ENCODE results near the gene STAMBP. TPM values are rescaled to one million over a fixed set of nuclear protein-coding genes. Genes with fewer than 3 reads are reported as not detected.
A peak's percentile ranks its signal among the peaks of the same experiment; 100 is the strongest.
"Not testable (repeated sequence)": the region's sequence is repeated elsewhere in the genome, so short reads cannot be mapped to it uniquely, and the experiment has no call there.

Gene STAMBP
- polyA plus RNA-seq, 1 donor: 44.6 TPM

DNA sequence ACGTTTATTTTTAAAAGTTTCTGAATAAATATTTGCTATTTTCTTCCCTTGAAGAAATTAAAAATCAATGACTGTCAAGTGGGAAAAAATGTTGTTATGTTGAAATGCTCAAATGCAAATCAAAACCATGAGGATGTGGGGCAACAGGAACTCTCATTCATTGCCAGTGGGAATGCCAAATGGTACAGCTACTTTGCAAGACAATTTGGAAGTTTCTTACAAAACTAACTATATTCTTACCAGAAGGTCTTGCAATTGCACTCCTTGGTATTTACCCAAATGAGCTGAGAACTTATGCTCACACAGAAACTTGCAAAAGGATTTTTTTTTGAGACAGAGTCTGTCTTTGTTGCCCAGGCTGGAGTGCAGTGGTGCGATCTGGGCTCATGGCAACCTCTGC is 56.6 kb downstream of the STAMBP start:
- H3K27me3 ChIP-seq (ENCODE audit: control insufficient read depth, insufficient read depth, low read length): no peaks in the 10 kb centered on the region
- H3K27ac ChIP-seq (ENCODE audit: low read length): no peak overlapping the region
- H3K36me3 ChIP-seq (ENCODE audit: control insufficient read depth, insufficient read depth, low read length): no peaks in the 10 kb centered on the region
- H3K4me3 ChIP-seq (ENCODE audit: low read length): no peak overlapping the region
- H3K4me1 ChIP-seq (ENCODE audit: control insufficient read depth, insufficient read depth, low read length): no peaks in the 10 kb centered on the region
- H3K9me3 ChIP-seq (ENCODE audit: control insufficient read depth, low read depth, low read length): no peaks in the 10 kb centered on the region
- DNase-seq: no peak
- 45% methylated on average over 1 of the region's 2 CpGs for WGBS (ENCODE audit: insufficient coverage, low lambda C conversion rate)

DNA sequence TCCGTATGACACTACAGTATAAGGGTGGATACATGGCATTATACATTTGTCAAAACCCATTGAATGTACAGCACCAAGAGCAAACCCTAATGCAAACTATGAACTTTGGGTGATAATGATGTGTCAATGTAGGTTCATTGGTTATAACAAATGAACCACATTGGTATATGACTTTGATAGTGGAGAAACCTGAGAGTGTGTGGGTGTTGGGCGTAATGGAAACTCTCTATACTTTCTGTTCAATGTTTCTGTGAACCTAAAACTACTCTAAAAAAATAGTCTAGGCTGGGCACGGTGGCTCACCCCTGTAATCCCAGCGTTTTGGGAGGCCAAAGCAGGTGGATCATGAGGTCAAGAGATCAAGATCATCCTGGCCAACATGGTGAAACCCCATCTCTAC is 57.6 kb downstream of the STAMBP start:
- Histone ChIP-seq H3K27me3 (ENCODE audit: control insufficient read depth, insufficient read depth, low read length) (no peaks in the 10 kb centered on the region), H3K4me1 (ENCODE audit: control insufficient read depth, insufficient read depth, low read length) (no peaks in the 10 kb centered on the region), H3K9me3 (ENCODE audit: control insufficient read depth, low read depth, low read length) (no peaks in the 10 kb centered on the region), H3K36me3 (ENCODE audit: control insufficient read depth, insufficient read depth, low read length) (no peaks in the 10 kb centered on the region), H3K27ac (ENCODE audit: low read length) (no peak overlapping the region), H3K4me3 (ENCODE audit: low read length) (no peak overlapping the region)
- WGBS (ENCODE audit: insufficient coverage, low lambda C conversion rate): no CpG with 5 or more reads among the region's 4 CpGs
- no peak for DNase-seq

DNA sequence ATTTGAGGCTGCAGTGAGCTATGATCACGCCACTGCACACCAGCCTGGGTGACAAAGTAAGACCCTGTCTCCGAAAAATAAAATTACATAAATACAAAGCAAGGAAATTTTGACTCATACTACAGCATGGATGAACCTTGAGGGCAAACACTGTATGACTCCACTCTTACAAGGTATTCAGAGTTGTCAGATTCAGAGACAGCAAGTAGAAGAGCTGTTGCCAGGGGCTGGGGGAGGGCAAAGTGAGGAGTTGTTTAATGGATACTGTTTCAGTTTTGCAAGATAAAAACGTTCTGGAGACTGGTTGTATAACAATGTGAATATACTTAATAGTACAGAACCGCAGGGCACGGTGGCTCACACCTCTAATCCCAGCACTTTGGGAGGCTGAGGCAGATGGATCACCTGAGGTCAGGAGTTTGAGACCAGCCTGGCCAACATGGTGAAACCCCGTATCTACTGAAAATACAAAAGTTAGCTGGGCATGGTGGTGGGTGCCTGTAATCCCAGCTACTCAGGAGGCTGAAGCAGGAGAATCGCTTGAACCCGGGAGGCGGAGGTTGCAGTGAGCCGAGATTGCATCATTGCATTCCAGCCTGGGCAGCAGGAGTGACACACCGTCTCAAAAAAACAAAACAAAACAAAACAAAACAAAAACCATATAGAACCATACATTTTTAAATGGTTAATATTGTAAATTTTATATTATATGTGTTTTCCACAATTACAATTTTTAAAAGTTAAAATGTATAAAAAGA is 59.0 kb downstream of the STAMBP start:
- not testable (repeated sequence) for DNase-seq; H3K4me1 ChIP-seq (ENCODE audit: control insufficient read depth, insufficient read depth, low read length); H3K4me3 ChIP-seq (ENCODE audit: low read length); H3K27me3 ChIP-seq (ENCODE audit: control insufficient read depth, insufficient read depth, low read length); H3K27ac ChIP-seq (ENCODE audit: low read length); H3K9me3 ChIP-seq (ENCODE audit: control insufficient read depth, low read depth, low read length); H3K36me3 ChIP-seq (ENCODE audit: control insufficient read depth, insufficient read depth, low read length)
- WGBS (ENCODE audit: insufficient coverage, low lambda C conversion rate): 92% methylated on average over 2 of the region's 11 CpGs

DNA sequence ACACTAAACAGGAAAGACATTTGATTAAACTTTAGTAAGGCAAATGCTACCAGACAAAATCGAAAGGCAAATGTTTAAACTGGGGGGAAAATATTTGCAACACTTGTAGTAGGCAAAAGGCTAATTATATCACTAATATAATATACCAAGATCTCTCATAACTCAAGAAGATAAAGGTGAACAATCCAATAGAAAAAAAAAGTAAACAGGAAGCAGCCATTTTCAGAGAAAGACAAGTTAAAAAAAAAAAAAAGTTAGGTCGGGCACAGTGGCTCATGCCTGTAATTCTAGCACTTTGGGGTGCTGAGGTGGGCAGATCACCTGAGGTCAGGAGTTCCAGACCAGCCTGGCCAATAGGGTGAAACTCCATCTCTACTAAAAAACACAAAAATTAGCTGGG is 59.6 kb downstream of the STAMBP start:
- Histone ChIP-seq H3K27me3 (ENCODE audit: control insufficient read depth, insufficient read depth, low read length) (no peaks in the 10 kb centered on the region), H3K4me1 (ENCODE audit: control insufficient read depth, insufficient read depth, low read length) (no peaks in the 10 kb centered on the region), H3K27ac (ENCODE audit: low read length) (no peak overlapping the region), H3K9me3 (ENCODE audit: control insufficient read depth, low read depth, low read length) (no peaks in the 10 kb centered on the region), H3K36me3 (ENCODE audit: control insufficient read depth, insufficient read depth, low read length) (no peaks in the 10 kb centered on the region), H3K4me3 (ENCODE audit: low read length) (no peak overlapping the region)
- 56% methylated on average over 2 of the region's 2 CpGs for WGBS (ENCODE audit: insufficient coverage, low lambda C conversion rate)
- DNase-seq: no peak

DNA sequence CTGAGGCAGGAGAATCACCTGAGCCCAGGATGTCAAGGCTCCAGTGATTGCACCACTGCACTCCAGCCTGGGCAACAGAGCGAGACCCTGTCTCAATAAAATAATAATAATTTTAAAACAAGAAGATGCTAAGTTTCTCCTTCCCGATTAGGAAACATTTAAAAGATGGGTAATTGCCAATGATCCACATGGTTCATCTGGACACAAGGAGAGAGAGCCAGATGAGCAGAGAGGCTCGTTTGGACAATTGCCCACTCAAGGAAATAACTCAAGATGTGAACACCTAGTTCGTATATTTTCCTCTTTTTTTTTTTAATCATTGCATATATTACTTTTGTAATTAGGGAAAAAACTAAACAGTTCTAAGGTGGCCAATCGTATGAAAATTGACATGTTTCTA is 60.4 kb downstream of the STAMBP start:
- DNase-seq: no peak
- Histone ChIP-seq H3K36me3 (ENCODE audit: control insufficient read depth, insufficient read depth, low read length) (no peaks in the 10 kb centered on the region), H3K4me3 (ENCODE audit: low read length) (no peak overlapping the region), H3K4me1 (ENCODE audit: control insufficient read depth, insufficient read depth, low read length) (no peaks in the 10 kb centered on the region), H3K27me3 (ENCODE audit: control insufficient read depth, insufficient read depth, low read length) (no peaks in the 10 kb centered on the region), H3K27ac (ENCODE audit: low read length) (no peak overlapping the region), H3K9me3 (ENCODE audit: control insufficient read depth, low read depth, low read length) (no peaks in the 10 kb centered on the region)
- 100% methylated on average over 1 of the region's 5 CpGs for WGBS (ENCODE audit: insufficient coverage, low lambda C conversion rate)

DNA sequence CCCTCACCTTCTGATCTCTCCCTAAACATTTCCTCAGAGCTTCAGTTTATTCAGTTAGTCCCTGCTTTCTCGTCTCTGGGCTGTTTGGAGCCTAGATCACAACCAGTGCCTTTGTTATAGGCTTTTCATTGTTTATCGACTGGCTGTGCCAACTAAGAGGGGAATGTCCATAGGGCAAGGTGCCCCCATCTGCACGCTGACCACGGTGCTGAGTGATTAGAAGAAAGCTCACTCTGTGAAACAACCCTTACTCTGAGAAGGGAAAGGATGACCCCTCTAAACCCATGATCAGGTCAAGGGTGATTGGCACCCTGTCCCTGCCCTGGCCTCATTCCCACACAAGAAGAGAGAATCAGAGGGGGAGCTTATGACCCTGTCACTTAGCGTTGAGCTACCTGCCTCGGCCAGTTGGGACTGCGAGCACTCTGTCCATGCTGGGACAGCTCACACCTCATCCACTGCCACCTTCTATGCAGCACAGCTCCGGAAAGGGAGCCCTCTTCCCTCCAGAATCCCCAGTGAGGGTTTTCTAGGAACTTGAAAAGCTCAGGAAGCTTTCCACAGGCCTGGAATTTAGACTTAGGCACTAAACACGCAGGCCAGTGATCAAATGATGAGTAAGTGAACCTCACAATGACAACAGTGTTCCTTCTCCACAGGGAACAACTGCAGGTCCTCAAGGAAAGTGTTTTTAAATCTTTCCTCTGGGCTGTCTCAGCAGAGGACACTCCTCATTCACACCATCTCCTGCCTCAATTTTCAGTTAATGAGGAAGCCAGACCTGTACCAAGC is 61.7 kb downstream of the STAMBP start:
- no peak overlapping the region for H3K27ac ChIP-seq (ENCODE audit: low read length)
- WGBS (ENCODE audit: insufficient coverage, low lambda C conversion rate): no CpG with 5 or more reads among the region's 9 CpGs
- no peaks in the 10 kb centered on the region for H3K27me3 ChIP-seq (ENCODE audit: control insufficient read depth, insufficient read depth, low read length)
- H3K36me3 ChIP-seq (ENCODE audit: control insufficient read depth, insufficient read depth, low read length): no peaks in the 10 kb centered on the region
- H3K4me1 ChIP-seq (ENCODE audit: control insufficient read depth, insufficient read depth, low read length): no peaks in the 10 kb centered on the region
- no peaks in the 10 kb centered on the region for H3K9me3 ChIP-seq (ENCODE audit: control insufficient read depth, low read depth, low read length)
- H3K4me3 ChIP-seq (ENCODE audit: low read length): no peak overlapping the region
- no peak for DNase-seq

DNA sequence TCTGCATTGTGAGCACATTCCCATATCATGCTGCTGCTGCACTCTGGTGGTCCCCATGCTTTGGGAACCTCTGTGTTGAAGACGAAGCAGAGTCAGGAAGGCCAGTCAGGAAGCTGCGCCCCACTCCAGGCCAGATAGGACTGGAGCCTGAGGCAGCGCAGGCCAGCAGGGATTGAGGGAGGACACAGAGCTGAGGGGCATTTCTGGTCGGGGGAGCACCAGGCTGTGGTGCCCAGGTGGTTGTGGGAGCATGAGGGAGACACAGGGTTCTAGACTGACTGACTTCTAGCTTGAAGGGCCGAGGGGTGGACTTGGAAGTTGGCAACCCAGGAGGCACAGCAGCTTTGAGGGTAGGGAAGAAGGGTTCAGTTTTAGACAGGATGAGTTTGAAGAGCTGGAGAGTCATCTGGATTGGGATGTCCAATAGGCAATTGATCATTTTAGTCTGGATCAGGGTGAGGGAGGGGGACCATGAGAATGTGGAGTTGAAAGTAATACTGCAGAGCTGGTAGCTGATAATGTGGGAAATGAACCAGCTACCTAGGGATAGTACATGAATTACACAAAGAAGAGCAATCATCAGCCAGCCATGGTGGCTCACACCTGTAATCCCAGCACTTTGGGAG is 62.6 kb downstream of the STAMBP start:
- WGBS (ENCODE audit: insufficient coverage, low lambda C conversion rate): no CpG with 5 or more reads among the region's 5 CpGs
- H3K27me3 ChIP-seq (ENCODE audit: control insufficient read depth, insufficient read depth, low read length): no peaks in the 10 kb centered on the region
- no peaks in the 10 kb centered on the region for H3K36me3 ChIP-seq (ENCODE audit: control insufficient read depth, insufficient read depth, low read length)
- H3K4me1 ChIP-seq (ENCODE audit: control insufficient read depth, insufficient read depth, low read length): no peaks in the 10 kb centered on the region
- H3K9me3 ChIP-seq (ENCODE audit: control insufficient read depth, low read depth, low read length): no peaks in the 10 kb centered on the region
- H3K27ac ChIP-seq (ENCODE audit: low read length): no peak overlapping the region
- no peak for DNase-seq
- no peak overlapping the region for H3K4me3 ChIP-seq (ENCODE audit: low read length)

DNA sequence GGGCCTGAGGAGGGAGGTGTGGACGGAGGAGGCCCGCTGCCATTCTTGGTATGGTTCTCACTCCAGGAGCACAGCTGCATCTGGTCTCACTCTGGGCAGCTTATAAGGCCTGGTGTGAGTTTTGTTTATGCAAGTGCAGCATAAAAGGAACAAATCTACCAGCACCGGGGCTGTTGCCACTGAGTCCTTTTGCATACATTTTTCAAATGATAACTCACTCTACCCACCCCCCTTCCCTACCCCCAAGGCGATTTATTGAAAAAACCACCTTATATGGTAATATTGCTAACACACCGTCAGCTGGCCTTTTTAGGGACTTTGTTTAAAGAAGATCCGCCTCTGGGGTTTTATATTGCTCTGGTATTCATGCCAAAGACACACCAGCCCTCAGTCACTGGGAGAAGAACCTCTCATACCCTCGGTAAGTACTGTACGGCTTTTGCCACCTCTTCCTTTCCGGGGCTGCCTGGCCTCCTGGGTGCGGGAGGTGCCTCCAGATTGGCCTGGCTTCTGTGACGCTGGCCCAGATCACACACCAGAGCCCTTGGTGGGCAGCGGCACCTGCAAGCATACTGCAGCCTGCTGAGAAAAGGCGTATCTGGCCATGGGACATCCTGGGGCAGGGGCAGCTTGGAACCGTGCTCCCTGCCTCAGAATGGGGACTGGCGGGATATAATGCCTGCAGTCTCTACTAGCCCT is 64.0 kb downstream of the STAMBP start, which contains the start of gene ACTG2:
TSS of gene ACTG2 (plus strand) at position 378 of the 699 bp plus-strand sequence. CDS start 8,304 bp downstream, outside the sequence.
- Histone ChIP-seq H3K4me1 (ENCODE audit: control insufficient read depth, insufficient read depth, low read length) (no peaks in the 10 kb centered on the region), H3K27ac (ENCODE audit: low read length) (peak within 1 kb of the TSS; percentile 70), H3K4me3 (ENCODE audit: low read length) (peak within 1 kb of the TSS; percentile 37), H3K9me3 (ENCODE audit: control insufficient read depth, low read depth, low read length) (no peaks in the 10 kb centered on the region), H3K27me3 (ENCODE audit: control insufficient read depth, insufficient read depth, low read length) (no peaks in the 10 kb centered on the region), H3K36me3 (ENCODE audit: control insufficient read depth, insufficient read depth, low read length) (no peaks in the 10 kb centered on the region)
- WGBS (ENCODE audit: insufficient coverage, low lambda C conversion rate): no CpG with 5 or more reads among the region's 15 CpGs
- peak; percentile 12 to 42 for DNase-seq

DNA sequence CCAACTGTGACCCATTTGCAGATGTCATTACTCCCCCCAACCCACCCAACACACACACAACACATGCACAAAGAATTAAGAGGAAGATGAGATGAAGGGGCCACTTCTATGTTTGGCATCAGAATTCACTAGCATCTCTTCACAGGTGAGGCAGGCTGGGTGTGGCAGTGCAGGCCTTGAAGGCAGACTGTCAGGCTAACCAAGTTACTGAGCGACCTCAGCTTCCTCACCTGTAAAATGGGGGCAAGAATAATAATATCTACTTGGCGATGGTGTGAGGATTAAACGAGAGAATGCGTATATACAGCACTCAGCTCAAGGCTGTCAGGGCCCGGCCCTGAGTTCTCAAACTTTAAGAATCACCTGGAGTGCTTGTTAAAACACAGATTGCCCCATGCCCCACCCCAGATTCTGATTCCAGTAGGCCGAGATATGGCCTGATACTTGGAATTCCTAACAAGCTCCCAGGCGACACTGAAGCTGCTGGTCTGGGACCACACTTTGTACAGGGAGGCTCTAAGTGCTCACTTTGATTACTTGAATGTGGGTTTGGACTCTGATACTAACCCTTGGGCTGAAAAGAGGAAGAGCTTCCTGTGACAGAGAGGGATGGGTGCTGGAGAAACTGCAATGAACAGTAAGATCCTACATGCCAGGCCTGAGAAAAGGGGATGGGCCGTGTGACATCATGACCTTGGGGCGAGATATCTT is 65.2 kb downstream of the STAMBP start:
- H3K27me3 ChIP-seq (ENCODE audit: control insufficient read depth, insufficient read depth, low read length): no peaks in the 10 kb centered on the region
- H3K27ac ChIP-seq (ENCODE audit: low read length): peak overlapping the region; percentile 70
- no peak for DNase-seq
- peak overlapping the region; percentile 37 for H3K4me3 ChIP-seq (ENCODE audit: low read length)
- H3K4me1 ChIP-seq (ENCODE audit: control insufficient read depth, insufficient read depth, low read length): no peaks in the 10 kb centered on the region
- no peaks in the 10 kb centered on the region for H3K9me3 ChIP-seq (ENCODE audit: control insufficient read depth, low read depth, low read length)
- WGBS (ENCODE audit: insufficient coverage, low lambda C conversion rate): no CpG with 5 or more reads among the region's 9 CpGs
- H3K36me3 ChIP-seq (ENCODE audit: control insufficient read depth, insufficient read depth, low read length): no peaks in the 10 kb centered on the region
